IMR-90 (cell line): Measurements from ENCODE around the gene CIRBP. TPM values are rescaled to one million over a fixed set of nuclear protein-coding genes. Genes with fewer than 3 reads are reported as not detected.

Experiments
- ATAC-seq: fragments of 200-7000 bp; cut with Tn5 transposase; 2 replicates; pipeline ENCODE4 v1.9.1; 2020; ENCODE audit warnings: low read depth, mild to moderate bottlenecking, moderate library complexity
- BruUV-seq: library from RNA; stranded (reverse); fragments of 400-500 nt; replicated peaks from 2 replicates; lab custom pipeline; 2021; lab: Mats Ljungman, UMichigan
- CTCF ChIA-PET: fragments of 300-600 bp; formaldehyde crosslinking; extraction: SDS; loops from one replicate; lab custom pipeline; 2021; ENCODE audit warnings: antibody characterized with exemption; lab: Yijun Ruan, JAX
- POLR2A ChIA-PET: fragments of 300-600 bp; sonication (Branson Sonifier 250); formaldehyde crosslinking; loops from one replicate; lab custom pipeline; 2022; ENCODE audit warnings: antibody characterized with exemption; ENCODE audit not compliant: unreplicated experiment; lab: Charles Lee
- DNase-seq: peaks from one replicate; pipeline ENCODE4 v3.0.0; 2013
- H2AFZ ChIP-seq: replicated peaks from 2 replicates; pipeline ENCODE3; 2013; ENCODE audit warnings: low read length, mild to moderate bottlenecking; ENCODE audit not compliant: poor library complexity
- H2AK5ac ChIP-seq: 2 replicates; pipeline ENCODE4 v1.6.1; 2013; ENCODE audit warnings: low read depth, low read length, inconsistent platforms
- H2AK9ac ChIP-seq: replicated peaks from 2 replicates; pipeline ENCODE3; 2013; ENCODE audit warnings: mild to moderate bottlenecking, low read depth, low read length, moderate library complexity; ENCODE audit not compliant: poor library complexity
- H2BK120ac ChIP-seq: 2 replicates; pipeline ENCODE4 v1.6.1; 2013; ENCODE audit warnings: low read depth, low read length, inconsistent platforms
- H2BK15ac ChIP-seq: 3 replicates; pipeline ENCODE4 v1.6.1; 2013; ENCODE audit warnings: low read depth, low read length, inconsistent platforms
- H2BK20ac ChIP-seq: 2 replicates; pipeline ENCODE4 v1.6.1; 2013; ENCODE audit warnings: low read depth, mild to moderate bottlenecking, inconsistent platforms, low read length, moderate library complexity
- H2BK5ac ChIP-seq: 2 replicates; pipeline ENCODE4 v1.6.1; 2013; ENCODE audit warnings: mild to moderate bottlenecking, low read depth, low read length, inconsistent platforms; ENCODE audit not compliant: poor library complexity, severe bottlenecking
- H3K14ac ChIP-seq: replicated peaks from 2 replicates; pipeline ENCODE4 v1.6.1; 2013; ENCODE audit warnings: low read depth, low read length, inconsistent platforms
- H3K18ac ChIP-seq: 2 replicates; pipeline ENCODE4 v1.6.1; 2013; ENCODE audit warnings: low read depth, low read length, control low read depth
- H3K23ac ChIP-seq: 2 replicates; pipeline ENCODE4 v1.6.1; 2013; ENCODE audit warnings: low read depth, low read length, inconsistent platforms
- H3K27ac ChIP-seq: 2 replicates; pipeline ENCODE4 v1.5.1; 2013; ENCODE audit warnings: mild to moderate bottlenecking, control low read depth, low read length; ENCODE audit not compliant: insufficient read depth
- H3K27me3 ChIP-seq: 2 replicates; pipeline ENCODE4 v1.6.1; 2013; ENCODE audit warnings: low read length; ENCODE audit not compliant: control insufficient read depth, insufficient read depth
- H3K36me3 ChIP-seq: 2 replicates; pipeline ENCODE4 v1.6.1; 2013; ENCODE audit warnings: low read length, mixed read lengths; ENCODE audit not compliant: control insufficient read depth, insufficient read depth
- H3K4ac ChIP-seq: 2 replicates; pipeline ENCODE4 v1.6.1; 2013; ENCODE audit warnings: low read depth, low read length, inconsistent platforms
- H3K4me1 ChIP-seq: 2 replicates; pipeline ENCODE4 v1.6.1; 2013; ENCODE audit warnings: low read length, mixed read lengths; ENCODE audit not compliant: control insufficient read depth, insufficient read depth
- H3K4me2 ChIP-seq: 2 replicates; pipeline ENCODE4 v1.6.1; 2013; ENCODE audit warnings: low read depth, mild to moderate bottlenecking, control low read depth, low read length, moderate library complexity
- H3K4me3 ChIP-seq: 2 replicates; pipeline ENCODE4 v1.5.1; 2013; ENCODE audit warnings: low read depth, mild to moderate bottlenecking, control low read depth, low read length, moderate library complexity; ENCODE audit not compliant: insufficient read depth
- H3K56ac ChIP-seq: 2 replicates; pipeline ENCODE4 v1.6.1; 2013; ENCODE audit warnings: low read length, inconsistent platforms; ENCODE audit not compliant: insufficient read depth; ENCODE audit errors: extremely low read depth
- H3K79me1 ChIP-seq, 2 experiments: 2 replicates each; pipeline ENCODE4 v1.6.1; 2013; ENCODE audit warnings: low read length in 2 of 2, inconsistent platforms in 1 of 2, low read depth in 1 of 2
- H3K9ac ChIP-seq: 2 replicates; pipeline ENCODE4 v1.6.1; 2013; ENCODE audit warnings: low read depth, low read length, control low read depth
- H3K9me1 ChIP-seq: 2 replicates; pipeline ENCODE4 v1.6.1; 2013; ENCODE audit warnings: low read length, inconsistent platforms; ENCODE audit not compliant: insufficient read depth
- H3K9me3 ChIP-seq: 2 replicates; pipeline ENCODE4 v1.6.1; 2013; ENCODE audit warnings: low read length; ENCODE audit not compliant: control insufficient read depth, insufficient read depth
- H4K20me1 ChIP-seq: 2 replicates; pipeline ENCODE4 v1.6.1; 2013; ENCODE audit warnings: low read length, inconsistent platforms; ENCODE audit not compliant: insufficient read depth
- H4K5ac ChIP-seq: 2 replicates; pipeline ENCODE4 v1.6.1; 2013; ENCODE audit warnings: mild to moderate bottlenecking, low read depth, low read length, control low read depth
- H4K8ac ChIP-seq, 2 experiments: 2 replicates each; pipeline ENCODE4 v1.6.1; 2013; ENCODE audit warnings: low read depth in 2 of 2, low read length in 2 of 2, control low read depth in 1 of 2, inconsistent platforms in 1 of 2
- H4K91ac ChIP-seq: 2 replicates; pipeline ENCODE4 v1.6.1; 2013; ENCODE audit warnings: low read depth, low read length, inconsistent platforms; ENCODE audit not compliant: insufficient read depth
- BHLHE40 ChIP-seq: fragments of 150-350 bp; IDR thresholded peaks from 2 replicates; pipeline ENCODE4 v1.6.1; 2016; ENCODE audit warnings: mild to moderate bottlenecking, low read depth, low read length
- CEBPB ChIP-seq: IDR thresholded peaks from 2 replicates; pipeline ENCODE4 v1.6.1; 2012; ENCODE audit warnings: low read depth, low read length, improper control_type of control experiment
- CHD1 ChIP-seq: IDR thresholded peaks from 2 replicates; pipeline ENCODE4 v1.6.1; 2012; ENCODE audit warnings: low read depth, low read length, improper control_type of control experiment
- CTCF ChIP-seq: conservative IDR thresholded peaks from 2 replicates; pipeline ENCODE4 v1.5.1; 2012; ENCODE audit warnings: mild to moderate bottlenecking, low read depth, low read length, improper control_type of control experiment
- ELK1 ChIP-seq: fragments of 150-350 bp; IDR thresholded peaks from 2 replicates; pipeline ENCODE4 v1.6.1; 2016; ENCODE audit warnings: low read depth, mild to moderate bottlenecking, low read length, moderate library complexity, borderline replicate concordance
- FOS ChIP-seq: fragments of 150-350 bp; IDR thresholded peaks from 2 replicates; pipeline ENCODE4 v1.6.1; 2016; ENCODE audit warnings: low read depth, low read length
- MAFK ChIP-seq: IDR thresholded peaks from 2 replicates; pipeline ENCODE4 v1.6.1; 2012; ENCODE audit warnings: low read depth, low read length, improper control_type of control experiment
- MAZ ChIP-seq: IDR thresholded peaks from 2 replicates; pipeline ENCODE4 v1.6.1; 2012; ENCODE audit warnings: low read depth, mild to moderate bottlenecking, low read length, improper control_type of control experiment, moderate library complexity, borderline replicate concordance
- MXI1 ChIP-seq: IDR thresholded peaks from 2 replicates; pipeline ENCODE4 v1.6.1; 2012; ENCODE audit warnings: low read depth, mild to moderate bottlenecking, low read length, moderate library complexity, borderline replicate concordance
- NFE2L2 ChIP-seq: fragments of 150-350 bp; IDR thresholded peaks from 2 replicates; pipeline ENCODE4 v1.6.1; 2016; ENCODE audit warnings: low read depth, mild to moderate bottlenecking, low read length
- POLR2A ChIP-seq: IDR thresholded peaks from 2 replicates; pipeline ENCODE4 v1.6.1; 2012; ENCODE audit warnings: mild to moderate bottlenecking, low read depth, low read length
- RAD21 ChIP-seq: IDR thresholded peaks from 2 replicates; pipeline ENCODE4 v1.6.1; 2012; ENCODE audit warnings: low read length, improper control_type of control experiment
- RCOR1 ChIP-seq: IDR thresholded peaks from 2 replicates; pipeline ENCODE4 v1.6.1; 2012; ENCODE audit warnings: mild to moderate bottlenecking, low read length, improper control_type of control experiment; ENCODE audit not compliant: insufficient replicate concordance
- RFX5 ChIP-seq: IDR thresholded peaks from 2 replicates; pipeline ENCODE4 v1.8.0; 2012; ENCODE audit warnings: low read depth, mild to moderate bottlenecking, low read length, moderate library complexity
- SMC3 ChIP-seq: fragments of 150-350 bp; IDR thresholded peaks from 2 replicates; pipeline ENCODE4 v1.6.1; 2016; ENCODE audit warnings: low read depth, mild to moderate bottlenecking, antibody characterized with exemption, low read length, moderate library complexity
- USF2 ChIP-seq: fragments of 150-350 bp; IDR thresholded peaks from 2 replicates; pipeline ENCODE4 v1.6.1; 2017; ENCODE audit warnings: mild to moderate bottlenecking, antibody characterized with exemption, low read length, low read depth
- WGBS, 2 experiments: methylation state at CpG; one replicate each; pipeline versions ENCODE4 v1.1.5 to v1.1.7; 2013; ENCODE audit warnings: missing lambda C conversion rate in 2 of 2; ENCODE audit not compliant: insufficient read length in 1 of 2; ENCODE audit errors: extremely low coverage in 2 of 2; 5-methylcytosine and 5-hydroxymethylcytosine counted together
- dilution Hi-C: fragments of 300-500 bp; cut with HindIII; formaldehyde crosslinking; loops from one replicate; pipeline ENCODE4 v1.14.3; 2018; ENCODE audit warnings: low sequenced_read_pairs; ENCODE audit not compliant: unreplicated experiment
- in situ Hi-C: fragments of 300-500 bp; cut with MboI; formaldehyde crosslinking; loops from 3 replicates; pipeline ENCODE4 v1.14.3; 2019; ENCODE audit warnings: low sequenced_read_pairs, inconsistent platforms, mixed read lengths
- intact Hi-C: fragments of 100-400 bp; cut with micrococcal nuclease; formaldehyde crosslinking; loops from 2 replicates; pipeline ENCODE4 v1.10.0; 2022
- polyA plus RNA-seq, 3 experiments: library from polyadenylated mRNA; depleted of rRNA; stranded (reverse); fragments of >200 nt; gene quantifications; 2 replicates each; pipeline ENCODE4 v1.2.3, GENCODE V29; 2012; ENCODE audit warnings: low replicate concordance in 1 of 3
- total RNA-seq: library from RNA; depleted of rRNA; stranded (reverse); fragments of >200 nt; gene quantifications from 2 replicates; pipeline ENCODE4 v1.2.3, GENCODE V29; 2012

The CIRBP gene
- total and polyA plus RNA-seq, 2 of the 4 experiments (the other 2 are of a cell fraction): 299 to 542 TPM

GRCh38 chr19:1219786-1220476 lies 49.2 kb upstream of the CIRBP start:
- no peak overlapping the region for H2AK5ac ChIP-seq
- H3K27ac ChIP-seq: no peak overlapping the region
- TF ChIP-seq USF2 (no peak), MAZ (no peak), ELK1 (no peak), FOS (no peak), RAD21 (no peak), MXI1 (no peak), CHD1 (no peak), CTCF (no peak), RCOR1 (no peak), CEBPB (no peak), RFX5 (no peak), MAFK (no peak), SMC3 (no peak), POLR2A (no peak), NFE2L2 (no peak), BHLHE40 (no peak)
- H3K79me1 ChIP-seq: peaks cover 18 to 69% of the 10 kb centered on the region in 2 experiments; a peak in 3 of 4 replicates
- dilution Hi-C loops (no loop called here), intact Hi-C loops (loop anchor here (2.0 kb wide), 1 partner anchor 47 kb away; no protein-coding TSS in a partner anchor), in situ Hi-C loops (no loop called here)
- H3K9me3 ChIP-seq: no peaks in the 10 kb centered on the region
- no peak overlapping the region for H2AFZ ChIP-seq
- H3K18ac ChIP-seq: no peak overlapping the region
- H4K8ac ChIP-seq: no peak overlapping the region
- no TSS peak for BruUV-seq
- H3K4me2 ChIP-seq: no peak overlapping the region
- H2BK5ac ChIP-seq: no peak overlapping the region
- no peak overlapping the region for H2BK20ac ChIP-seq
- H3K4me1 ChIP-seq: peaks cover 9% of the 10 kb centered on the region
- no peak overlapping the region for H3K14ac ChIP-seq
- no peak overlapping the region for H3K4ac ChIP-seq
- no peak for DNase-seq
- ChIA-PET CTCF (no interaction called here), POLR2A (no interaction called here)
- no peak for ATAC-seq
- peaks cover 50% of the 10 kb centered on the region for H4K20me1 ChIP-seq
- no peak overlapping the region for H2BK15ac ChIP-seq
- no peak overlapping the region for H3K9ac ChIP-seq
- 0 out of 2 replicates have a peak, but pooled peaks cover 4% of the 10 kb centered on the region for H3K9me1 ChIP-seq
- no peak overlapping the region for H2BK120ac ChIP-seq
- no peak overlapping the region for H4K5ac ChIP-seq
- no peak overlapping the region for H4K91ac ChIP-seq
- no peak overlapping the region for H3K4me3 ChIP-seq
- H3K56ac ChIP-seq: no peak overlapping the region
- peaks cover 36% of the 10 kb centered on the region for H3K36me3 ChIP-seq
- WGBS, 2 experiments: 93% methylated on average over 17 of the region's 19 CpGs; no CpG with 5 or more reads in 1 of the 2 experiments
- no peaks in the 10 kb centered on the region for H3K27me3 ChIP-seq
- no peak overlapping the region for H3K23ac ChIP-seq
- H2AK9ac ChIP-seq: no peak overlapping the region
